ENCODE results near the gene PTPRD. TPM values are rescaled to one million over a fixed set of nuclear protein-coding genes. Genes with fewer than 3 reads are reported as not detected.

The PTPRD gene
- total RNA-seq, 1 experiment from 2014 or later, result not detected

GRCh38 chr9:8668751-8669150 lies 1944.1 kb downstream of the PTPRD start:
- DNase-seq (ENCODE audit: low read depth, low spot score), result no peak
- intact Hi-C loops (cut with micrococcal nuclease; ENCODE audit: unreplicated experiment), result no loop called here
- ChIA-PET POLR2A (no interaction called here), CTCF (no interaction called here)
- BruUV-seq (replicated peaks), result no TSS peak
- no peaks in the 10 kb centered on the region for H3K27me3 ChIP-seq (ENCODE audit: control insufficient read depth, insufficient read depth, low read length)
- no peaks in the 10 kb centered on the region for H3K4me1 ChIP-seq (ENCODE audit: control insufficient read depth, insufficient read depth, low read length)
- H3K9me3 ChIP-seq (ENCODE audit: control insufficient read depth, insufficient read depth, low read depth, low read length), result no peaks in the 10 kb centered on the region
- no peak for ATAC-seq
- no peak overlapping the region for H3K27ac ChIP-seq (ENCODE audit: low read length)
- no peaks in the 10 kb centered on the region for H3K36me3 ChIP-seq (ENCODE audit: control insufficient read depth, insufficient read depth, low read length)
- TF ChIP-seq REST (IDR thresholded peaks at IDR 0.05; ENCODE audit: insufficient read depth in 1 of 2, low read depth in 2 of 2, low read length in 1 of 2) (no peak), TCF7L2 (IDR thresholded peaks at IDR 0.05; ENCODE audit: low read depth, low read length) (no peak)
- H3K4me3 ChIP-seq (ENCODE audit: low read depth in 2 of 2, low read length in 2 of 2), result no peak overlapping the region
- in situ Hi-C loops (cut with HindIII; ENCODE audit: low pct_unique_long_range_greater_than_20kb, low sequenced_read_pairs), result no loop called here

- H3K9me3 ChIP-seq (ENCODE audit: control insufficient read depth, insufficient read depth, low read depth, low read length), result no peaks in the 10 kb centered on the region
- TF ChIP-seq SIN3A (IDR thresholded peaks at IDR 0.05; ENCODE audit: borderline replicate concordance, insufficient read depth, low read depth, low read length) (no peak), TCF7L2 (IDR thresholded peaks at IDR 0.05; ENCODE audit: low read depth, low read length) (no peak), CTCF (IDR thresholded peaks at IDR 0.05) (no peak), REST (IDR thresholded peaks at IDR 0.05; ENCODE audit: insufficient read depth in 1 of 2, low read depth in 2 of 2, low read length in 1 of 2) (no peak), POLR2AphosphoS5 (IDR thresholded peaks at IDR 0.05; ENCODE audit: low read depth, low read length) (no peak)
- H3K27ac ChIP-seq (ENCODE audit: low read length), result no peak overlapping the region
- no peak for ATAC-seq
- ChIA-PET POLR2A (no interaction called here), CTCF (no interaction called here)
- no TSS peak for BruUV-seq (replicated peaks)
- intact Hi-C loops (cut with micrococcal nuclease; ENCODE audit: unreplicated experiment), result no loop called here
- H3K27me3 ChIP-seq (ENCODE audit: control insufficient read depth, insufficient read depth, low read length), result no peaks in the 10 kb centered on the region
- DNase-seq (ENCODE audit: low read depth, low spot score), result no peak
- no peak overlapping the region for H3K4me3 ChIP-seq (ENCODE audit: low read depth in 2 of 2, low read length in 2 of 2)
- no peaks in the 10 kb centered on the region for H3K4me1 ChIP-seq (ENCODE audit: control insufficient read depth, insufficient read depth, low read length)
- no peaks in the 10 kb centered on the region for H3K36me3 ChIP-seq (ENCODE audit: control insufficient read depth, insufficient read depth, low read length)
- in situ Hi-C loops (cut with HindIII; ENCODE audit: low pct_unique_long_range_greater_than_20kb, low sequenced_read_pairs), result no loop called here
These were observed 1944.6 kb downstream of the PTPRD start for GRCh38 chr9:8668231-8668630.
